HepG2 (cell line): ENCODE results near the gene CXCL6. TPM values are rescaled to one million over a fixed set of nuclear protein-coding genes. Genes with fewer than 3 reads are reported as not detected.
A peak's percentile ranks its signal among the peaks of the same experiment; 100 is the strongest.

Experiments
- ATAC-seq: fragments of 200-7000 bp; cut with Tn5 transposase; 3 replicates; pipeline ENCODE4 v1.9.1; 2020; ENCODE audit warnings: mild to moderate bottlenecking, moderate library complexity
- BruUV-seq: library from RNA; stranded (reverse); fragments of 400-500 nt; replicated peaks from 2 replicates; lab custom pipeline; 2021; lab: Mats Ljungman, UMichigan
- CTCF ChIA-PET: fragments of 300-600 bp; formaldehyde crosslinking; extraction: SDS; loops from one replicate; lab custom pipeline; 2021; ENCODE audit warnings: low total read pairs, inconsistent platforms, low intra/inter-chr PET ratio; lab: Yijun Ruan, JAX
- POLR2A ChIA-PET: fragments of 350-600 bp; sonication (Branson Sonifier 250); formaldehyde crosslinking; loops from one replicate; lab custom pipeline; 2020; ENCODE audit warnings: antibody characterized with exemption, inconsistent platforms; lab: Yijun Ruan, JAX
- DNase-seq: peaks from one replicate; pipeline ENCODE4 v3.0.0-alpha.2; 2015; ENCODE audit warnings: low spot score
- FAIRE-seq: peaks from 3 replicates; lab custom pipeline; 2011; peaks lifted over from hg19 to GRCh38; lab: Jason Lieb, UNC
- H2AFZ ChIP-seq: one replicate; pipeline ENCODE4 v1.6.1; 2011; ENCODE audit warnings: low read length, inconsistent platforms
- H3K27ac ChIP-seq: fragments of 300-600 bp; 3 replicates; pipeline ENCODE4 v1.8.0; 2011; ENCODE audit warnings: mixed run types, mild to moderate bottlenecking, mixed read lengths, low read length, inconsistent platforms; ENCODE audit not compliant: insufficient read depth; ENCODE audit errors: extremely low read length
- H3K27me3 ChIP-seq, 2 experiments: fragments of 200-600 bp in 1 of 2; 2 replicates in 1 of 2; 3 replicates in 1 of 2; pipeline versions ENCODE4 v1.6.0 to v1.8.0; 2011; ENCODE audit warnings: low read length in 2 of 2, mild to moderate bottlenecking in 2 of 2, moderate library complexity in 2 of 2, inconsistent platforms in 1 of 2; ENCODE audit not compliant: insufficient read depth in 2 of 2, control insufficient read depth in 1 of 2
- H3K36me3 ChIP-seq, 2 experiments: fragments of 200-600 bp in 1 of 2; replicated peaks in 1 of 2; 2 replicates in 1 of 2; 3 replicates in 1 of 2; pipeline versions ENCODE4 v1.5.1 to v1.8.0; 2011; ENCODE audit warnings: low read length in 2 of 2, inconsistent platforms in 1 of 2; ENCODE audit not compliant: insufficient read depth in 2 of 2, control insufficient read depth in 1 of 2
- H3K4me1 ChIP-seq: 2 replicates; pipeline ENCODE4 v1.5.1; 2012; ENCODE audit warnings: low read length, inconsistent platforms; ENCODE audit not compliant: insufficient read depth
- H3K4me2 ChIP-seq: 2 replicates; pipeline ENCODE4 v1.6.0; 2011; ENCODE audit warnings: low read depth, low read length, inconsistent platforms
- H3K4me3 ChIP-seq, 3 experiments: fragments of 200-600 bp in 1 of 3; sonication (generic), shearing (Covaris generic) in 1 of 3; replicated peaks in 1 of 3; 2 replicates each; pipeline ENCODE4 v1.5.1; 2011 to 2016; ENCODE audit warnings: low read length in 3 of 3, inconsistent platforms in 2 of 3, low read depth in 2 of 3, mild to moderate bottlenecking in 2 of 3, control low read depth in 1 of 3, mixed read lengths in 1 of 3; ENCODE audit not compliant: insufficient read depth in 1 of 3
- H3K79me2 ChIP-seq: one replicate; pipeline ENCODE4 v1.6.1; 2011; ENCODE audit warnings: low read length, inconsistent platforms; ENCODE audit not compliant: insufficient read depth
- H3K9ac ChIP-seq: 2 replicates; pipeline ENCODE4 v1.6.0; 2011; ENCODE audit warnings: mild to moderate bottlenecking, low read depth, low read length, inconsistent platforms; ENCODE audit not compliant: insufficient read depth
- H3K9me3 ChIP-seq: 2 replicates; pipeline ENCODE4 v1.5.1; 2012; ENCODE audit warnings: mild to moderate bottlenecking, low read length
- H4K20me1 ChIP-seq: 2 replicates; pipeline ENCODE4 v1.6.0; 2011; ENCODE audit warnings: inconsistent platforms, mild to moderate bottlenecking, low read length, moderate library complexity; ENCODE audit not compliant: insufficient read depth
- DPF2 ChIP-seq: sonication (generic); formaldehyde crosslinking; IDR thresholded peaks from 2 replicates; pipeline ENCODE4 v1.4.0; 2020; ENCODE audit warnings: mild to moderate bottlenecking, low read depth, missing genetic modification reagents, borderline replicate concordance
- MAFK ChIP-seq, 2 experiments: IDR thresholded peaks in 1 of 2; conservative IDR thresholded peaks in 1 of 2; 2 replicates each; pipeline ENCODE4 v1.6.1; 2011; ENCODE audit warnings: improper control_type of control experiment in 2 of 2, low read length in 2 of 2
- WGBS: methylation state at CpG from one replicate; pipeline ENCODE4 v1.1.6; 2017; ENCODE audit warnings: low lambda C conversion rate; 5-methylcytosine and 5-hydroxymethylcytosine counted together
- in situ Hi-C: cut with HindIII; loops from 2 replicates; pipeline ENCODE4 v1.10.0; 2017; ENCODE audit warnings: low pct_unique_long_range_greater_than_20kb; ENCODE audit not compliant: extremely low pct_ligation_motif_present
- intact Hi-C: fragments of 100-400 bp; cut with micrococcal nuclease; formaldehyde crosslinking; loops from one replicate; pipeline ENCODE4 v1.10.0; 2022; ENCODE audit not compliant: unreplicated experiment
- polyA plus RNA-seq, 8 experiments: library from polyadenylated mRNA; depleted of rRNA in 3 of 8; stranded (reverse) in 7 of 8; unstranded in 1 of 8; fragments of >200 nt; fragmentation: Illumina TruSeq in 4 of 8; extraction: Trizol in 4 of 8; gene quantifications; 2 replicates each; pipeline versions ENCODE4 v1.2.1 to v1.2.3, GENCODE V29; 2011 to 2016; ENCODE audit warnings: low read depth in 4 of 8, missing spikeins in 1 of 8, mixed read lengths in 1 of 8; ENCODE audit not compliant: insufficient read depth in 1 of 8
- total RNA-seq, 5 experiments: library from RNA; depleted of rRNA; stranded (reverse); fragments of >200 nt; fragmentation: Illumina TruSeq; extraction: Trizol; gene quantifications; 2 replicates each; pipeline ENCODE4 v1.2.3, GENCODE V29; 2016; ENCODE audit warnings: low read depth in 1 of 5
- TF ChIP-seq, protein P1 (sequence below): sonication (generic); formaldehyde crosslinking; IDR thresholded peaks from 2 replicates; pipeline ENCODE4 v1.4.0; 2020; ENCODE audit warnings: mild to moderate bottlenecking, missing genetic modification reagents

Gene CXCL6
- total and polyA plus RNA-seq, 2 of the 13 experiments (the other 11 are each of a cell fraction or from before 2014, with no cell fraction given), result not detected

GRCh38 chr4:73853718-73854473, 17.4 kb downstream of the CXCL6 start (continued):
- peak; percentile 92 to 99 for TF ChIP-seq MAFK (conservative IDR thresholded peaks at IDR 0.05 in 1 of 2, IDR thresholded peaks at IDR 0.05 in 1 of 2; ENCODE audit: low read length in 2 of 2)

DNA sequence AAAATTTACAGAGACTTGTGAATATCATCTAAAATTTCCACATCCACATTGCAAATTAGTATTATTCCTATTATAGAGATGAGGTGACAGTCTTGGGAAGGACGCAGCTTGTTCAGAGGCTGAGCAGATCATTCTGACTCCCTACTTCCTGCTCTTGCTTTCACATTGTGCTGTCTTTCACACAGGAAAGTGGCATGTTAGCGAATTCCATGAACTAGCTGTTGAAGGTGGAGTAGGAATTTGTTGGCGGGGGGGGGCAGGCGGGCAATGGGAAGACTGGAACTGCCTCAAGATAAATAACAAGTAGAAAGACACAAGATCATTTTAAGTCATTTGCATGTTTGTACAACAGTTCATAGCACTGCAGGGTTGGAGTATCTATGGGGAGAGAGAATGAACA, 18.9 kb downstream of the CXCL6 start:
- 0 out of 5 replicates have a peak, but pooled peaks cover 0 to 3% of the 10 kb centered on the region in 2 experiments for H3K27me3 ChIP-seq
- intact Hi-C loops, result no loop called here

More for the DNA sequence above, 18.9 kb downstream of the CXCL6 start:
- Histone ChIP-seq H3K36me3 (no peaks in the 10 kb centered on the region), H3K4me2 (no peak overlapping the region), H3K27ac (no peak overlapping the region), H3K9ac (no peak overlapping the region), H3K4me1 (no peaks in the 10 kb centered on the region), H3K4me3 (no peak overlapping the region), H2AFZ (no peak overlapping the region), H3K9me3 (no peaks in the 10 kb centered on the region), H4K20me1 (no peaks in the 10 kb centered on the region), H3K79me2 (no peaks in the 10 kb centered on the region)
- CTCF ChIA-PET, result no interaction called here
- no TSS peak for BruUV-seq
- TF ChIP-seq, protein P1, sequence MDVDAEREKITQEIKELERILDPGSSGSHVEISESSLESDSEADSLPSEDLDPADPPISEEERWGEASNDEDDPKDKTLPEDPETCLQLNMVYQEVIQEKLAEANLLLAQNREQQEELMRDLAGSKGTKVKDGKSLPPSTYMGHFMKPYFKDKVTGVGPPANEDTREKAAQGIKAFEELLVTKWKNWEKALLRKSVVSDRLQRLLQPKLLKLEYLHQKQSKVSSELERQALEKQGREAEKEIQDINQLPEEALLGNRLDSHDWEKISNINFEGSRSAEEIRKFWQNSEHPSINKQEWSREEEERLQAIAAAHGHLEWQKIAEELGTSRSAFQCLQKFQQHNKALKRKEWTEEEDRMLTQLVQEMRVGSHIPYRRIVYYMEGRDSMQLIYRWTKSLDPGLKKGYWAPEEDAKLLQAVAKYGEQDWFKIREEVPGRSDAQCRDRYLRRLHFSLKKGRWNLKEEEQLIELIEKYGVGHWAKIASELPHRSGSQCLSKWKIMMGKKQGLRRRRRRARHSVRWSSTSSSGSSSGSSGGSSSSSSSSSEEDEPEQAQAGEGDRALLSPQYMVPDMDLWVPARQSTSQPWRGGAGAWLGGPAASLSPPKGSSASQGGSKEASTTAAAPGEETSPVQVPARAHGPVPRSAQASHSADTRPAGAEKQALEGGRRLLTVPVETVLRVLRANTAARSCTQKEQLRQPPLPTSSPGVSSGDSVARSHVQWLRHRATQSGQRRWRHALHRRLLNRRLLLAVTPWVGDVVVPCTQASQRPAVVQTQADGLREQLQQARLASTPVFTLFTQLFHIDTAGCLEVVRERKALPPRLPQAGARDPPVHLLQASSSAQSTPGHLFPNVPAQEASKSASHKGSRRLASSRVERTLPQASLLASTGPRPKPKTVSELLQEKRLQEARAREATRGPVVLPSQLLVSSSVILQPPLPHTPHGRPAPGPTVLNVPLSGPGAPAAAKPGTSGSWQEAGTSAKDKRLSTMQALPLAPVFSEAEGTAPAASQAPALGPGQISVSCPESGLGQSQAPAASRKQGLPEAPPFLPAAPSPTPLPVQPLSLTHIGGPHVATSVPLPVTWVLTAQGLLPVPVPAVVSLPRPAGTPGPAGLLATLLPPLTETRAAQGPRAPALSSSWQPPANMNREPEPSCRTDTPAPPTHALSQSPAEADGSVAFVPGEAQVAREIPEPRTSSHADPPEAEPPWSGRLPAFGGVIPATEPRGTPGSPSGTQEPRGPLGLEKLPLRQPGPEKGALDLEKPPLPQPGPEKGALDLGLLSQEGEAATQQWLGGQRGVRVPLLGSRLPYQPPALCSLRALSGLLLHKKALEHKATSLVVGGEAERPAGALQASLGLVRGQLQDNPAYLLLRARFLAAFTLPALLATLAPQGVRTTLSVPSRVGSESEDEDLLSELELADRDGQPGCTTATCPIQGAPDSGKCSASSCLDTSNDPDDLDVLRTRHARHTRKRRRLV, result no peak
- TF ChIP-seq DPF2 (CRISPR knock-in tag), result no peak
- in situ Hi-C loops, result no loop called here
- WGBS, result 0% methylated on average over 3 of the region's 4 CpGs
- FAIRE-seq (no peak), ATAC-seq (no peak), DNase-seq (no peak)
- POLR2A ChIA-PET, result no interaction called here
